ENCODE measurements around the gene CETP. TPM values are rescaled to one million over a fixed set of nuclear protein-coding genes. Genes with fewer than 3 reads are reported as not detected.
"Not testable (repeated sequence)": the region's sequence is repeated elsewhere in the genome, so short reads cannot be mapped to it uniquely, and the experiment has no call there.

Gene CETP
- total RNA-seq, 4 donors from 2014 or later, result 0.58 to 2.8 TPM; not detected in 2

- H3K36me3 ChIP-seq, result no peaks in the 10 kb centered on the region
- peaks cover 5% of the 10 kb centered on the region in 2 donors for H3K4me1 ChIP-seq
- H3K27me3 ChIP-seq, result no peaks in the 10 kb centered on the region
- TF ChIP-seq CTCF (IDR thresholded peaks at IDR 0.05) (no peak), POLR2A (IDR thresholded peaks at IDR 0.05) (no peak)
- DNase-seq, result no peak
- no peaks in the 10 kb centered on the region for H3K9me3 ChIP-seq
- intact Hi-C loops (cut with DNase I; ENCODE audit: low total_unique reads), result no loop called here
- H3K27ac ChIP-seq, result no peak overlapping the region
- H3K4me3 ChIP-seq, result no peak overlapping the region
These were observed 21.5 kb downstream of the CETP start for GRCh38 chr16:56983211-56983751.

- TF ChIP-seq CTCF (IDR thresholded peaks at IDR 0.05) (no peak), POLR2A (IDR thresholded peaks at IDR 0.05) (no peak)
- intact Hi-C loops (cut with DNase I; ENCODE audit: low total_unique reads), result no loop called here
- H3K4me3 ChIP-seq, result no peak overlapping the region
These were observed 22.9 kb downstream of the CETP start for GRCh38 chr16:56984639-56985038.

GRCh38 chr16:56985288-56985961 lies 23.7 kb downstream of the CETP start:
- no peak for TF ChIP-seq CTCF (IDR thresholded peaks at IDR 0.05)
- peak in 1 of 2 donors; percentile 18 for TF ChIP-seq POLR2A (IDR thresholded peaks at IDR 0.05)
- H3K4me3 ChIP-seq, result no peak overlapping the region
- DNase-seq, result peak; percentile 54 to 80
- H3K27ac ChIP-seq, result peak overlapping the region; percentile 76 to 77
- H3K4me1 ChIP-seq, result peaks cover 5% of the 10 kb centered on the region in 2 donors
- no peaks in the 10 kb centered on the region for H3K27me3 ChIP-seq
- no peaks in the 10 kb centered on the region for H3K36me3 ChIP-seq
- intact Hi-C loops (cut with DNase I; ENCODE audit: low total_unique reads), result no loop called here
- H3K9me3 ChIP-seq, result no peaks in the 10 kb centered on the region

More at GRCh38 chr16:56984639-56985038, 22.9 kb downstream of the CETP start:
- H3K36me3 ChIP-seq, result no peaks in the 10 kb centered on the region
- H3K9me3 ChIP-seq, result no peaks in the 10 kb centered on the region
- DNase-seq, result no peak
- H3K4me1 ChIP-seq, result peaks cover 5% of the 10 kb centered on the region in 2 donors
- peak overlapping the region; percentile 76 to 77 for H3K27ac ChIP-seq
- H3K27me3 ChIP-seq, result no peaks in the 10 kb centered on the region

GRCh38 chr16:56985962-56986360 lies 24.2 kb downstream of the CETP start:
- no peaks in the 10 kb centered on the region for H3K27me3 ChIP-seq
- peaks cover 5% of the 10 kb centered on the region in 2 donors for H3K4me1 ChIP-seq
- peak overlapping the region; percentile 76 to 77 for H3K27ac ChIP-seq
- TF ChIP-seq POLR2A (IDR thresholded peaks at IDR 0.05) (no peak), CTCF (IDR thresholded peaks at IDR 0.05) (no peak)
- no peak for DNase-seq
- intact Hi-C loops (cut with DNase I; ENCODE audit: low total_unique reads), result no loop called here
- no peaks in the 10 kb centered on the region for H3K36me3 ChIP-seq
- H3K9me3 ChIP-seq, result no peaks in the 10 kb centered on the region
- no peak overlapping the region for H3K4me3 ChIP-seq

GRCh38 chr16:56986361-56986760 lies 24.6 kb downstream of the CETP start:
- no peak for TF ChIP-seq POLR2A (IDR thresholded peaks at IDR 0.05)
- TF ChIP-seq CTCF (IDR thresholded peaks at IDR 0.05), result no peak
- Histone ChIP-seq H3K27me3 (no peaks in the 10 kb centered on the region), H3K9me3 (no peaks in the 10 kb centered on the region), H3K4me3 (no peak overlapping the region), H3K36me3 (no peaks in the 10 kb centered on the region), H3K4me1 (peaks cover 5% of the 10 kb centered on the region in 2 donors), H3K27ac (peak overlapping the region; percentile 76 to 77)
- no peak for DNase-seq
- intact Hi-C loops (cut with DNase I; ENCODE audit: low total_unique reads), result no loop called here

GRCh38 chr16:56986908-56987307 lies 25.2 kb downstream of the CETP start:
- H3K4me3 ChIP-seq; H3K4me1 ChIP-seq; intact Hi-C loops (cut with DNase I; ENCODE audit: low total_unique reads); DNase-seq; H3K9me3 ChIP-seq; H3K36me3 ChIP-seq; H3K27me3 ChIP-seq: not testable (repeated sequence)
- peak overlapping the region; percentile 76 to 77 for H3K27ac ChIP-seq

All from uterus (tissue), 4 donors.